OCI-LY1 (cell line): ENCODE results near the gene ANKRD13A.
"Not testable (repeated sequence)": the region's sequence is repeated elsewhere in the genome, so short reads cannot be mapped to it uniquely, and the experiment has no call there.

Experiments
- H2AFZ ChIP-seq: fragments of 200-600 bp; sonication (generic), shearing (Covaris generic); 2 replicates; pipeline ENCODE4 v1.6.0; 2014; ENCODE audit warnings: antibody characterized with exemption, mild to moderate bottlenecking, low read length
- H3F3A ChIP-seq: fragments of 200-600 bp; sonication (generic), shearing (Covaris generic); 2 replicates; pipeline ENCODE4 v1.6.0; 2014; ENCODE audit warnings: mild to moderate bottlenecking, antibody characterized with exemption, low read length, moderate library complexity; ENCODE audit not compliant: insufficient read depth
- H3K27ac ChIP-seq: fragments of 200-600 bp; sonication (generic); 2 replicates; pipeline ENCODE4 v1.5.1; 2014; ENCODE audit warnings: low read length, mixed run types, mild to moderate bottlenecking, low read depth; ENCODE audit not compliant: poor library complexity, severe bottlenecking
- H3K27me3 ChIP-seq: fragments of 200-600 bp; sonication (generic); 2 replicates; pipeline ENCODE4 v1.6.0; 2014; ENCODE audit warnings: antibody characterized with exemption, mild to moderate bottlenecking, low read length, moderate library complexity; ENCODE audit not compliant: insufficient read depth
- H3K36me3 ChIP-seq: fragments of 200-600 bp; sonication (generic); 2 replicates; pipeline ENCODE4 v1.6.1; 2014; ENCODE audit warnings: mild to moderate bottlenecking, antibody characterized with exemption, low read length, moderate library complexity, mixed read lengths; ENCODE audit not compliant: insufficient read depth
- H3K4me1 ChIP-seq: fragments of 200-600 bp; sonication (generic); 2 replicates; pipeline ENCODE4 v1.5.1; 2014; ENCODE audit warnings: mild to moderate bottlenecking, low read length, moderate library complexity; ENCODE audit not compliant: insufficient read depth, severe bottlenecking
- H3K4me2 ChIP-seq: fragments of 200-600 bp; sonication (generic), shearing (Covaris generic); 2 replicates; pipeline ENCODE4 v1.6.1; 2014; ENCODE audit warnings: low read length
- H3K4me3 ChIP-seq: fragments of 200-600 bp; sonication (generic); 2 replicates; pipeline ENCODE4 v1.5.1; 2014; ENCODE audit warnings: low read length, low read depth, mild to moderate bottlenecking, mixed read lengths; ENCODE audit not compliant: poor library complexity, severe bottlenecking
- H3K79me2 ChIP-seq: fragments of 200-600 bp; shearing (Covaris generic); 2 replicates; pipeline ENCODE4 v1.6.1; 2016; ENCODE audit warnings: mixed run types, low read length, mixed read lengths; ENCODE audit not compliant: insufficient read depth
- H3K9ac ChIP-seq: fragments of 200-600 bp; sonication (generic), shearing (Covaris generic); 2 replicates; pipeline ENCODE4 v1.6.1; 2014; ENCODE audit warnings: mild to moderate bottlenecking, low read length, mixed read lengths
- H3K9me2 ChIP-seq: fragments of 200-600 bp; sonication (generic), shearing (Covaris generic); 2 replicates; pipeline ENCODE4 v1.6.1; 2014; ENCODE audit warnings: low read depth, mild to moderate bottlenecking, low read length, mixed read lengths
- H3K9me3 ChIP-seq: fragments of 200-600 bp; shearing (Covaris generic); 2 replicates; pipeline ENCODE4 v1.6.1; 2014; ENCODE audit warnings: low read length, mixed read lengths
- H4K20me1 ChIP-seq: fragments of 200-600 bp; sonication (generic), shearing (Covaris generic); 2 replicates; pipeline ENCODE4 v1.6.0; 2016; ENCODE audit warnings: mild to moderate bottlenecking, low read length; ENCODE audit not compliant: insufficient read depth
- CTCF ChIP-seq: fragments of 200-600 bp; sonication (generic), shearing (Covaris generic); IDR thresholded peaks from 2 replicates; pipeline ENCODE4 v1.5.1; 2017; ENCODE audit warnings: mild to moderate bottlenecking, antibody characterized with exemption, low read length, moderate library complexity, mixed read lengths
- EZH2 ChIP-seq: fragments of 200-600 bp; sonication (generic), shearing (Covaris generic); IDR thresholded peaks from 2 replicates; pipeline ENCODE4 v1.8.0; 2017; ENCODE audit warnings: borderline replicate concordance, mixed run types, mild to moderate bottlenecking, antibody characterized with exemption, low read length, moderate library complexity, mixed read lengths

Gene ANKRD13A

GRCh38 chr12:110071504-110071903 lies 72.3 kb downstream of the ANKRD13A start:
- Histone ChIP-seq H3K4me2 (no peak overlapping the region), H3K4me3 (no peak overlapping the region), H3K9me3 (no peaks in the 10 kb centered on the region), H3K79me2 (no peaks in the 10 kb centered on the region), H3K27me3 (no peaks in the 10 kb centered on the region), H3K9me2 (no peaks in the 10 kb centered on the region), H4K20me1 (no peaks in the 10 kb centered on the region), H3K4me1 (peaks cover 16% of the 10 kb centered on the region), H3K9ac (no peak overlapping the region), H3K36me3 (no peaks in the 10 kb centered on the region), H2AFZ (no peak overlapping the region), H3F3A (no peaks in the 10 kb centered on the region), H3K27ac (no peak overlapping the region)
- no peak for TF ChIP-seq CTCF
- TF ChIP-seq EZH2 = no peak

GRCh38 chr12:110071967-110072366 lies 72.7 kb downstream of the ANKRD13A start:
- H3F3A ChIP-seq = no peaks in the 10 kb centered on the region
- no peak overlapping the region for H3K9ac ChIP-seq
- TF ChIP-seq CTCF (no peak), EZH2 (no peak)
- H3K4me2 ChIP-seq = no peak overlapping the region
- H3K4me3 ChIP-seq = no peak overlapping the region
- H3K27ac ChIP-seq = no peak overlapping the region
- no peaks in the 10 kb centered on the region for H3K79me2 ChIP-seq
- H3K9me3 ChIP-seq = no peaks in the 10 kb centered on the region
- no peaks in the 10 kb centered on the region for H3K27me3 ChIP-seq
- H4K20me1 ChIP-seq = no peaks in the 10 kb centered on the region
- no peak overlapping the region for H2AFZ ChIP-seq
- no peaks in the 10 kb centered on the region for H3K36me3 ChIP-seq
- peaks cover 16% of the 10 kb centered on the region for H3K4me1 ChIP-seq
- H3K9me2 ChIP-seq = no peaks in the 10 kb centered on the region

GRCh38 chr12:110072636-110073035 lies 73.4 kb downstream of the ANKRD13A start:
- not testable (repeated sequence) for H3F3A ChIP-seq, H3K27ac ChIP-seq, H3K9me2 ChIP-seq, H3K9me3 ChIP-seq, H3K36me3 ChIP-seq, H3K79me2 ChIP-seq, H2AFZ ChIP-seq, H3K27me3 ChIP-seq, H3K9ac ChIP-seq, H4K20me1 ChIP-seq, H3K4me3 ChIP-seq, H3K4me2 ChIP-seq
- peaks cover 16% of the 10 kb centered on the region for H3K4me1 ChIP-seq

- no peaks in the 10 kb centered on the region for H3K9me2 ChIP-seq
- H2AFZ ChIP-seq = no peak overlapping the region
- H3K9ac ChIP-seq = no peak overlapping the region
- H3K4me3 ChIP-seq = no peak overlapping the region
- H4K20me1 ChIP-seq = no peaks in the 10 kb centered on the region
- no peaks in the 10 kb centered on the region for H3K79me2 ChIP-seq
- H3K4me1 ChIP-seq = peaks cover 16% of the 10 kb centered on the region
- TF ChIP-seq CTCF = no peak
- H3K9me3 ChIP-seq = no peaks in the 10 kb centered on the region
- H3K36me3 ChIP-seq = no peaks in the 10 kb centered on the region
- H3K4me2 ChIP-seq = peak overlapping the region; percentile 9
- no peaks in the 10 kb centered on the region for H3K27me3 ChIP-seq
- H3K27ac ChIP-seq = no peak overlapping the region
- no peaks in the 10 kb centered on the region for H3F3A ChIP-seq
Observed at GRCh38 chr12:110073049-110073831, 74.0 kb downstream of the ANKRD13A start.
